OCI-LY7 (cell line): Measurements from ENCODE around the gene MPPED1. TPM values are rescaled to one million over a fixed set of nuclear protein-coding genes. Genes with fewer than 3 reads are reported as not detected.

ENCODE experiments used
- BruUV-seq: library from RNA; stranded (reverse); fragments of 400-500 nt; replicated peaks from 2 replicates; lab custom pipeline; 2021; lab: Mats Ljungman, UMichigan
- CTCF ChIA-PET: fragments of 300-600 bp; sonication (Branson Sonifier 250); formaldehyde crosslinking; loops from one replicate; lab custom pipeline; 2022; ENCODE audit warnings: antibody characterized with exemption; ENCODE audit not compliant: unreplicated experiment; lab: Charles Lee
- POLR2A ChIA-PET: fragments of 300-600 bp; sonication (Branson Sonifier 250); formaldehyde crosslinking; loops from one replicate; lab custom pipeline; 2022; ENCODE audit warnings: antibody characterized with exemption; lab: Charles Lee
- DNase-seq: peaks from one replicate; pipeline ENCODE4 v3.0.0-alpha.2; 2015; ENCODE audit warnings: low spot score
- H2AFZ ChIP-seq: fragments of 200-600 bp; sonication (generic), shearing (Covaris generic); 2 replicates; pipeline ENCODE4 v1.6.1; 2014; ENCODE audit warnings: mild to moderate bottlenecking, antibody characterized with exemption, low read length, moderate library complexity
- H3K27ac ChIP-seq: fragments of 200-600 bp; sonication (generic); 2 replicates; pipeline ENCODE4 v1.5.1; 2014; ENCODE audit warnings: mixed run types, low read depth, mild to moderate bottlenecking, moderate library complexity, low read length, inconsistent platforms; ENCODE audit not compliant: poor library complexity, severe bottlenecking
- H3K36me3 ChIP-seq: fragments of 200-600 bp; sonication (generic); 2 replicates; pipeline ENCODE4 v1.6.1; 2014; ENCODE audit warnings: mild to moderate bottlenecking, antibody characterized with exemption, low read length, moderate library complexity, mixed read lengths; ENCODE audit not compliant: insufficient read depth
- H3K4me1 ChIP-seq: fragments of 200-600 bp; sonication (generic); 2 replicates; pipeline ENCODE4 v1.5.1; 2014; ENCODE audit warnings: mild to moderate bottlenecking, low read length; ENCODE audit not compliant: insufficient read depth, poor library complexity, severe bottlenecking
- H3K4me2 ChIP-seq: fragments of 200-600 bp; sonication (generic); 2 replicates; pipeline ENCODE4 v1.6.1; 2014; ENCODE audit warnings: mild to moderate bottlenecking, low read length
- H3K4me3 ChIP-seq: fragments of 200-600 bp; sonication (generic); 2 replicates; pipeline ENCODE4 v1.5.1; 2014; ENCODE audit warnings: mild to moderate bottlenecking, low read depth, low read length; ENCODE audit not compliant: poor library complexity, severe bottlenecking
- H3K79me2 ChIP-seq: fragments of 200-600 bp; sonication (generic); 2 replicates; pipeline ENCODE4 v1.6.1; 2016; ENCODE audit warnings: low read depth, mild to moderate bottlenecking, low read length, moderate library complexity, mixed read lengths; ENCODE audit not compliant: insufficient read depth
- H3K9me2 ChIP-seq: fragments of 200-600 bp; sonication (generic); 2 replicates; pipeline ENCODE4 v1.6.1; 2016; ENCODE audit warnings: mild to moderate bottlenecking, low read length, mixed read lengths; ENCODE audit not compliant: insufficient read depth
- H3K9me3 ChIP-seq: fragments of 200-600 bp; sonication (generic); 2 replicates; pipeline ENCODE4 v1.6.1; 2014; ENCODE audit warnings: mild to moderate bottlenecking, mixed run types, low read length, mixed read lengths
- H4K20me1 ChIP-seq: fragments of 200-600 bp; sonication (generic); 2 replicates; pipeline ENCODE4 v1.6.1; 2014; ENCODE audit warnings: mild to moderate bottlenecking, antibody characterized with exemption, low read length, moderate library complexity, mixed read lengths; ENCODE audit not compliant: insufficient read depth
- EZH2phosphoT487 ChIP-seq: fragments of 200-600 bp; sonication (generic); IDR thresholded peaks from 2 replicates; pipeline ENCODE4 v1.6.1; 2018; ENCODE audit warnings: low read depth, borderline replicate concordance, mild to moderate bottlenecking, mixed run types, antibody characterized with exemption, low read length, moderate library complexity, mixed read lengths
- intact Hi-C: fragments of 100-400 bp; cut with micrococcal nuclease; formaldehyde crosslinking; loops from one replicate; pipeline ENCODE4 v1.10.0; 2022; ENCODE audit not compliant: unreplicated experiment
- total RNA-seq, 2 experiments: library from RNA; depleted of rRNA in 1 of 2; stranded (reverse); fragments of >200 nt in 1 of 2; shearing (Covaris generic) in 1 of 2; gene quantifications; 2 replicates each; pipeline ENCODE4 v1.2.3, GENCODE V29; 2014 to 2022
- TF ChIP-seq, protein P1 (sequence below): fragments of 200-600 bp; sonication (generic); conservative IDR thresholded peaks from 2 replicates; pipeline ENCODE4 v1.5.1; 2014; ENCODE audit warnings: mild to moderate bottlenecking, antibody characterized with exemption, low read length, moderate library complexity, mixed read lengths

MPPED1 gene
- total RNA-seq, 2 experiments from 2014 or later: not detected

DNA sequence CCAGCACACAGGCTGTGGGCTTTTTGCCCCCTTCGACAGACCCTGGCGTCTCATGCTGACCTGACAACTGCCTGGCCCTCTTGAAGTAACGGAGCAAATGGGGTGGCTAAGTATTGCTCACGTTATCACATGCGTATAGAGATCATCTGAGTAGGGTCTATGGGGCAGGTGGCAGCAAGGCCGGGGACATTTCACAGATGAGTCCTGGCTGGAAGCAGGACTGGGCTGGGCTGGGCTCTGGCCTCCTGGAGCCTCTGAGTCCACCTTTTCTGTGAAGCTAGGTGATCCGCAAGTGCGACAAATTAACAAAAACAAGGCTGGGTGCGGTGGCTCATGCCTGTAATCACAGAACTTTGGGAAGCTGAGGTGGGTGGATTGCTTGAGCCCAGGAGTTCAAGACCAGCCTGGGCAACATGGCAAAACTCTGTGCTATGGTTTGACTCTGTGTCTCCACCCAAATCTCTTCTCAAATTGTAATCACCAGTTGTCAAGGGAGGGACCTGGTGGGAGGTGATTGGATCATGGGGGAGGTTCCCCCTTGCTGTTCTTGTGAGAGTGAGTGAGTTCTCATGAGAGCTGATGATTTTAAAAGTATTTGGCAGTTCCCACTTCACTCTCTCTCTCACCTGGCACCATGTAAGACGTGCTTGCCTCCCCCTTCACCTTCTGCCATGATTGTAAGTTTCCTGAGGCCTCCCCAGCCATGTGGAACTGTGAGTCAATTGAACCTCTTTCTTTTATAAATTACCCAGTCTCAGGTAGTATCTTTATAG is 122.0 kb downstream of the MPPED1 start:
- Histone ChIP-seq H3K4me2 (no peak overlapping the region), H3K9me2 (no peaks in the 10 kb centered on the region), H3K4me3 (no peak overlapping the region), H2AFZ (no peak overlapping the region), H3K79me2 (no peaks in the 10 kb centered on the region), H3K27ac (no peak overlapping the region), H3K4me1 (no peaks in the 10 kb centered on the region), H3K36me3 (no peaks in the 10 kb centered on the region), H4K20me1 (no peaks in the 10 kb centered on the region), H3K9me3 (no peaks in the 10 kb centered on the region)
- no peak for TF ChIP-seq EZH2phosphoT487
- TF ChIP-seq, protein P1, sequence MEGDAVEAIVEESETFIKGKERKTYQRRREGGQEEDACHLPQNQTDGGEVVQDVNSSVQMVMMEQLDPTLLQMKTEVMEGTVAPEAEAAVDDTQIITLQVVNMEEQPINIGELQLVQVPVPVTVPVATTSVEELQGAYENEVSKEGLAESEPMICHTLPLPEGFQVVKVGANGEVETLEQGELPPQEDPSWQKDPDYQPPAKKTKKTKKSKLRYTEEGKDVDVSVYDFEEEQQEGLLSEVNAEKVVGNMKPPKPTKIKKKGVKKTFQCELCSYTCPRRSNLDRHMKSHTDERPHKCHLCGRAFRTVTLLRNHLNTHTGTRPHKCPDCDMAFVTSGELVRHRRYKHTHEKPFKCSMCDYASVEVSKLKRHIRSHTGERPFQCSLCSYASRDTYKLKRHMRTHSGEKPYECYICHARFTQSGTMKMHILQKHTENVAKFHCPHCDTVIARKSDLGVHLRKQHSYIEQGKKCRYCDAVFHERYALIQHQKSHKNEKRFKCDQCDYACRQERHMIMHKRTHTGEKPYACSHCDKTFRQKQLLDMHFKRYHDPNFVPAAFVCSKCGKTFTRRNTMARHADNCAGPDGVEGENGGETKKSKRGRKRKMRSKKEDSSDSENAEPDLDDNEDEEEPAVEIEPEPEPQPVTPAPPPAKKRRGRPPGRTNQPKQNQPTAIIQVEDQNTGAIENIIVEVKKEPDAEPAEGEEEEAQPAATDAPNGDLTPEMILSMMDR: no peak
- no TSS peak for BruUV-seq
- DNase-seq: no peak
- ChIA-PET CTCF (no interaction called here), POLR2A (interaction anchor here (1.0 kb wide), 2 partner anchors 14 to 88 kb away, joined by 3 read pairs; no protein-coding TSS in a partner anchor)
- intact Hi-C loops: no loop called here

DNA sequence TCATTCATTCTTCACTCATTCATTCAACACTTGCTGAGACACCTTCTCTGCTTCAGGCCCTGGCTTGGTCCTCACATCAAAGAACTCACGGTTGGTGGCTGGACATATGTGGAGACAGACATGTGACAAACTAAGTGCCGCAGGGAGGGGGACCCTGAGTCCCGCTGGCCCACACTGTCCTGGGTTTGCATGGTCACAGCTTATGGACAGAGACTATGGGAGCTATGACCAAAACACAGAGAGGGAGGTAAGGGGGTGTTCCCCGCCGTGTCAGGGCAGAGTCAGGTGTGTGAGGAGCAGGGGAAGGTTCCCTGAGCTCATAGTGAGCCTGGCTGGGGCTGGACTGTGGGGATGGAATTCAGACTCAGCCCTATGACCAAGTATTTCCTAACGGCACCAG is 123.1 kb downstream of the MPPED1 start:
- no peak overlapping the region for H3K4me3 ChIP-seq
- no peak overlapping the region for H3K4me2 ChIP-seq
- no peak overlapping the region for H3K27ac ChIP-seq
- intact Hi-C loops: no loop called here
- ChIA-PET CTCF (no interaction called here), POLR2A (interaction anchor here (1.0 kb wide), 1 partner anchor 87 kb away, joined by 3 read pairs; no protein-coding TSS in a partner anchor)
- BruUV-seq: no TSS peak
- no peaks in the 10 kb centered on the region for H3K4me1 ChIP-seq
- H3K9me3 ChIP-seq: no peaks in the 10 kb centered on the region
- DNase-seq: no peak
- H3K79me2 ChIP-seq: no peaks in the 10 kb centered on the region
- H3K36me3 ChIP-seq: no peaks in the 10 kb centered on the region
- TF ChIP-seq EZH2phosphoT487: no peak
- TF ChIP-seq, protein P1: no peak
- H3K9me2 ChIP-seq: no peaks in the 10 kb centered on the region
- no peak overlapping the region for H2AFZ ChIP-seq
- H4K20me1 ChIP-seq: no peaks in the 10 kb centered on the region

DNA sequence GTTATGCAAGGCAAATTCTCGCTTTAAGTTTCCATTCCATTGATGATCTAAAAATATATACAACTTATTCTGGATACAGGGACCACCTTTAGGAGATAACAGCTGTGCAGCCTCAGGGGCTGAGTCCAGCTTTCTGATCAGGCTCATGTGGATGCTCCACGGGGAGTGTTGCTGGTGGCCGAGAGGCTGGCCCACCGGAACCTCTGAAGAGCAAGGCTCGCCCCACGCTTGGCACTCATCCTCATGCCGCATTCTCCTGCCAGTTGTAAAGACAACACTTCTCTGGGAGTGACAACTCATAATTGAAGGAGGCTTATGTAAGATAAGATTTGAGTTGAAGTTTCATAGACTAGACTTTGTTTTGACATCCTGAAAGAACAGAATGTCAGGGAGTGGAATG is 123.5 kb downstream of the MPPED1 start:
- BruUV-seq: no TSS peak
- ChIA-PET POLR2A (no interaction called here), CTCF (no interaction called here)
- Histone ChIP-seq H3K9me3 (no peaks in the 10 kb centered on the region), H3K4me3 (no peak overlapping the region), H4K20me1 (no peaks in the 10 kb centered on the region), H3K9me2 (no peaks in the 10 kb centered on the region), H3K79me2 (no peaks in the 10 kb centered on the region), H3K4me2 (no peak overlapping the region), H3K4me1 (no peaks in the 10 kb centered on the region), H3K27ac (no peak overlapping the region), H3K36me3 (no peaks in the 10 kb centered on the region), H2AFZ (no peak overlapping the region)
- no peak for TF ChIP-seq EZH2phosphoT487
- TF ChIP-seq, protein P1: no peak
- DNase-seq: no peak
- intact Hi-C loops: no loop called here
